ENCODE measurements around the gene SH3YL1. TPM values are rescaled to one million over a fixed set of nuclear protein-coding genes. Genes with fewer than 3 reads are reported as not detected.

SH3YL1 gene
- total RNA-seq, 4 donors from 2014 or later: 70.7 to 344 (median 98.0) TPM

DNA sequence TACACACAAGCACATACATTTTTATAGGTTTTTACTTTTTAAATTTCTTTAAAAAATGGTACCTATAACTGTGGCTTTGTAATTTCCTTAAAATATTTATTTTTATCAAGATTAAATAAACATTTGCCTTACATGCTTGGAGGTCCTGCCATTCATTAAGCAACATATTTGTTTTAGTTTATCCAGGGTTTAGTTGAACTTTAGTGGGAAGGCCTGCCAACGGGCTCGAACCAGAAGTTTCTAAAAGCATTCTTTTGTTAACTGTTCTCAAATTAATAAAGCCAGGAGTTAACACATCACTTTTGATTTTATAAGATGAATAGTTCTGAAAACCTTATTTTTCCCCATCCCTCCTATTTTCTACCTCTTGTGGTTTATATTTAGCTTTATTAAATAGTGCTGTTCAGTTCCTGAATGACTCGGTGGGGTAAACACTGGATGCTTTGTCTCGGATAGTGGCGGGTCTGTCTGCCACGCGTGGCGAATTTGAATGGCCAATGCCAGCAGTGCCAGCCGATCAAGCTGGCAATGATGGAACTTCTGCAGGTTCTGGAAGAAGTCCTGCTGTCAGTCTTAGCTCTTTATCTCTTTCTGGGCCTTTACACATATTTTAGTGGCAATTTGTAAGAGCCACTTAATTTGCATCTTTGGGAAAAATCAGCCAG, 32.2 kb downstream of the SH3YL1 start:
- H3K27ac ChIP-seq: no peak overlapping the region
- no peak overlapping the region for H3K4me3 ChIP-seq
- TF ChIP-seq, protein P1, sequence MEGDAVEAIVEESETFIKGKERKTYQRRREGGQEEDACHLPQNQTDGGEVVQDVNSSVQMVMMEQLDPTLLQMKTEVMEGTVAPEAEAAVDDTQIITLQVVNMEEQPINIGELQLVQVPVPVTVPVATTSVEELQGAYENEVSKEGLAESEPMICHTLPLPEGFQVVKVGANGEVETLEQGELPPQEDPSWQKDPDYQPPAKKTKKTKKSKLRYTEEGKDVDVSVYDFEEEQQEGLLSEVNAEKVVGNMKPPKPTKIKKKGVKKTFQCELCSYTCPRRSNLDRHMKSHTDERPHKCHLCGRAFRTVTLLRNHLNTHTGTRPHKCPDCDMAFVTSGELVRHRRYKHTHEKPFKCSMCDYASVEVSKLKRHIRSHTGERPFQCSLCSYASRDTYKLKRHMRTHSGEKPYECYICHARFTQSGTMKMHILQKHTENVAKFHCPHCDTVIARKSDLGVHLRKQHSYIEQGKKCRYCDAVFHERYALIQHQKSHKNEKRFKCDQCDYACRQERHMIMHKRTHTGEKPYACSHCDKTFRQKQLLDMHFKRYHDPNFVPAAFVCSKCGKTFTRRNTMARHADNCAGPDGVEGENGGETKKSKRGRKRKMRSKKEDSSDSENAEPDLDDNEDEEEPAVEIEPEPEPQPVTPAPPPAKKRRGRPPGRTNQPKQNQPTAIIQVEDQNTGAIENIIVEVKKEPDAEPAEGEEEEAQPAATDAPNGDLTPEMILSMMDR (IDR thresholded peaks at IDR 0.05): no peak
- no peak for TF ChIP-seq POLR2AphosphoS5 (IDR thresholded peaks at IDR 0.05)
- WGBS, 2 donors (ENCODE audit: low coverage in 1 of 2): 75 to 87% methylated on average over 9 of the region's 9 CpGs
- no peaks in the 10 kb centered on the region for H3K4me1 ChIP-seq
- H3K36me3 ChIP-seq: peaks cover 0 to 14% (median 3%) of the 10 kb centered on the region in 4 donors
- in situ Hi-C loops (cut with MboI; ENCODE audit: low pct_ligation_motif_present in 1 of 4, low pct_unique_long_range_greater_than_20kb in 1 of 4, low sequenced_read_pairs in 3 of 4) (no loop called here), intact Hi-C loops (cut with DNase I; ENCODE audit: low total_unique reads) (no loop called here)
- no peaks in the 10 kb centered on the region for H3K27me3 ChIP-seq
- DNase-seq: no peak
- no peaks in the 10 kb centered on the region for H3K9me3 ChIP-seq

DNA sequence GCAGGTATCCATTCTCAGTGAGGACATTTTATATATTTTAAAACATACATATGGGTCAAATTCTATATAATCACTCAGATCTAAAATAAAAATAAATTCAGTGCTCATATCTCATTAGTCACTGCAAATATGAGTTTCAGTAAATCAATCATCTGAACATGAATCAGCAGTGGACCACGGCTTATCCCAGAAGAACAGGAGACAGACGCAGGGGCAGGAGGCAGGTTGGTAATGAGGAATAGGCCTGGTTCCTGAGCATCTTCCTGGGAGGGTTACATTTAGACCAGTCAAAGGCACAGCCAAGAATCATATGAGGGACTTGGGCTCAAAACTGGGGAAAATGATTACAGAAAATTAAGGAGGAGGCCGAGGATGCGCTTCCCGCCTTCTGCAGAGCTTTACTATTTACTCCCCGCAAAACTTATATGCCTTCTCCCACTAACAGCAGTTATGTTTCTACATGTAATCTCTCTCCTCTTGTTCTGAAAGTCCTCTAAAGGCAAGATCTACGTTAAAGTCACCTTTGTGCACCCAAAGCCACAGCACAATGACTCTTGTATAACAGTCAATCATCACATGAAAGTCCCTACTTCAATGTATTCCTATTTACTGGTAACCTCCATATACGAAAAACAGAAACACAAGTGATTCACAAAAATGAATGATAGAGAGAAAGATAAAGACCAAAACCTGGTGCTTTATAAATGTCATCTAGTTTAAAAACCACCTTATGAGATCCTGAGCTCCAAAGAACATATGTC, 35.1 kb downstream of the SH3YL1 start:
- 92 to 94% methylated on average over 8 of the region's 8 CpGs for WGBS, 2 donors (ENCODE audit: low coverage in 1 of 2)
- Histone ChIP-seq H3K4me3 (no peak overlapping the region), H3K4me1 (no peaks in the 10 kb centered on the region), H3K27me3 (no peaks in the 10 kb centered on the region), H3K27ac (no peak overlapping the region), H3K36me3 (peaks cover 0 to 17% (median 3%) of the 10 kb centered on the region in 4 donors), H3K9me3 (no peaks in the 10 kb centered on the region)
- TF ChIP-seq POLR2A (IDR thresholded peaks at IDR 0.05): no peak
- TF ChIP-seq, protein P1 (IDR thresholded peaks at IDR 0.05): no peak
- TF ChIP-seq EP300 (IDR thresholded peaks at IDR 0.05; ENCODE audit: low read depth): no peak
- no peak for TF ChIP-seq POLR2AphosphoS5 (IDR thresholded peaks at IDR 0.05)
- in situ Hi-C loops (cut with MboI; ENCODE audit: low pct_ligation_motif_present in 1 of 4, low pct_unique_long_range_greater_than_20kb in 1 of 4, low sequenced_read_pairs in 3 of 4) (no loop called here), intact Hi-C loops (cut with DNase I; ENCODE audit: low total_unique reads) (no loop called here)
- DNase-seq: no peak

DNA sequence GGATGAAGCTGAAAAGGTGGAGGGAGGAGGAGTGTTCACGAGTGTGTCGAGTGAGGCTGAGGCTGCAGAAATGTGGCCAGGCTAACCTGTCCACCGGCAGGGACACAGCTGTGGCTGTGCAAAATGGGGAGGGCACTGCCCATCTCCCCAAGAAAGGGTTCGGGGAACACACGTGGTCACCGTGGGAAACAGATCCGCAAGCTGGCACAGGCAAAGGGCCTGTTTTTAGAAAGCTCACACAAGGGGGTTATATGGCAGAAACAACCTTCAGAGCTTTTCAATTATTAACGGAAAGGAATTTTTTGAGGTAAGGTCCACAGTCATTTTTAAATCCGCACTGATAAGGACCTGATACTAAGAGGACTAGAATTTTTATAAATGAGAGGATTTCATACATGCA, 35.7 kb downstream of the SH3YL1 start:
- DNase-seq: no peak
- no peaks in the 10 kb centered on the region for H3K9me3 ChIP-seq
- in situ Hi-C loops (cut with MboI; ENCODE audit: low pct_ligation_motif_present in 1 of 4, low pct_unique_long_range_greater_than_20kb in 1 of 4, low sequenced_read_pairs in 3 of 4): no loop called here
- H3K36me3 ChIP-seq: peaks cover 0 to 14% (median 2%) of the 10 kb centered on the region in 4 donors
- no peaks in the 10 kb centered on the region for H3K4me1 ChIP-seq
- TF ChIP-seq, protein P1 (IDR thresholded peaks at IDR 0.05): no peak
- TF ChIP-seq POLR2AphosphoS5 (IDR thresholded peaks at IDR 0.05): no peak
- TF ChIP-seq EP300 (IDR thresholded peaks at IDR 0.05; ENCODE audit: low read depth): no peak
- TF ChIP-seq POLR2A (IDR thresholded peaks at IDR 0.05): no peak
- H3K27me3 ChIP-seq: no peaks in the 10 kb centered on the region
- H3K27ac ChIP-seq: no peak overlapping the region
- WGBS, 2 donors (ENCODE audit: low coverage in 1 of 2): 93 to 96% methylated on average over 5 to 9 of the region's 9 CpGs
- no peak overlapping the region for H3K4me3 ChIP-seq
- intact Hi-C loops (cut with DNase I; ENCODE audit: low total_unique reads): no loop called here

DNA sequence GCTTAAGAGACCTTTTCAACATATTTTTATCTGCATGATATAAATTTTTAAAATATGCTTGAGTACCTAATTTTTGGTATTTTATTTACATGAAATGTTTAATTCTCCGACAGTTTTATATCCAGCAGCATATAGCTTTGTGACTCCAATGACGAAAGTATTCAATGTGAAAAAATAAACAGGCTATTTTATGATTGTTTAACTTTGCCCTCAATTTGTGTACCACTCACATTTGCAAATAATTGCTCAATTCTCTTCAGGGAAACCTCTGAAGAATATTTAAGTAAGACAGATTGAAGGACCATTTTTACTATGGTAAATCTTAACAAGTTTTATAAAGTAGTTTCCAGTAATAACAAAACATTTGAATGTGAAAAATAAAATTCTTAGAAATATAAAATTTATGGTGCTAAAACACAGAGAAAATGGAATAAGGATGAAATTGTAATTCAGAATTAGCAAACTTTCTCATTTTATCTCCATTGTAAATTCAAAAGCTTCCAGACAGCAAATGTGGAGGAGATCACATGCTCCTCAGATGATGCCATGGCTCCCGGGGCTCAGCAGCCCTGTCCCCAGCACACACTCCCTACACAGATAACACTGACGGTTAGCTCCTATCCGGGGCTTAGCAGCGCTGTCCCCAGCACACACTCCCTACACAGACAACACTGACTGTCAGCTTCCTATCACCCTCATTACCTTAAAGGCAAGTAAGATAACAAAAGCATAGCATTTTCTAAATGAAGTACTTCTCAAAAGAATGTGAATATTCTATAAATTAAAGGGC, 39.7 kb downstream of the SH3YL1 start:
- Histone ChIP-seq H3K27ac (no peak overlapping the region), H3K36me3 (peaks cover 0 to 14% (median 2%) of the 10 kb centered on the region in 4 donors), H3K9me3 (no peaks in the 10 kb centered on the region), H3K4me3 (no peak overlapping the region), H3K27me3 (no peaks in the 10 kb centered on the region), H3K4me1 (no peaks in the 10 kb centered on the region)
- in situ Hi-C loops (cut with MboI; ENCODE audit: low pct_ligation_motif_present in 1 of 4, low pct_unique_long_range_greater_than_20kb in 1 of 4, low sequenced_read_pairs in 3 of 4) (no loop called here), intact Hi-C loops (cut with DNase I; ENCODE audit: low total_unique reads) (no loop called here)
- WGBS, 2 donors (ENCODE audit: low coverage in 1 of 2): 91 to 92% methylated on average over 5 to 6 of the region's 6 CpGs
- TF ChIP-seq, protein P1 (IDR thresholded peaks at IDR 0.05): no peak
- TF ChIP-seq POLR2AphosphoS5 (IDR thresholded peaks at IDR 0.05) (no peak), EP300 (IDR thresholded peaks at IDR 0.05; ENCODE audit: low read depth) (no peak), POLR2A (IDR thresholded peaks at IDR 0.05) (no peak)
- DNase-seq: no peak
